Thoracic aorta (tissue), 2 donors: Measurements from ENCODE around the gene PARP9. TPM values are rescaled to one million over a fixed set of nuclear protein-coding genes. Genes with fewer than 3 reads are reported as not detected.
"Not testable (repeated sequence)": the region's sequence is repeated elsewhere in the genome, so short reads cannot be mapped to it uniquely, and the experiment has no call there.

Experiments used
- ATAC-seq: fragments of 150-250 bp; one replicate; pipeline ENCODE4 v1.8.0; 2017; ENCODE audit warnings: low read depth; ENCODE audit not compliant: insufficient number of reproducible peaks, low FRiP score
- DNase-seq: peaks from one replicate; pipeline ENCODE4 v3.0.0-alpha.2; 2020; ENCODE audit warnings: low spot score
- H3K27ac ChIP-seq, 2 donors: fragments of 200-600 bp; sonication (generic); 1 replicate in 1 of 2; 2 replicates in 1 of 2; pipeline ENCODE4 v1.5.1; 2016; ENCODE audit warnings: mild to moderate bottlenecking in 2 of 2, moderate library complexity in 2 of 2
- H3K27me3 ChIP-seq: fragments of 200-600 bp; sonication (generic); replicated peaks from 2 replicates; pipeline ENCODE4 v1.6.0; 2016; ENCODE audit warnings: mild to moderate bottlenecking; ENCODE audit not compliant: insufficient read depth
- H3K36me3 ChIP-seq: fragments of 200-600 bp; sonication (generic); one replicate; pipeline ENCODE4 v1.5.1; 2016
- H3K4me1 ChIP-seq, 2 donors: fragments of 200-600 bp; sonication (generic); 1 replicate in 1 of 2; 2 replicates in 1 of 2; pipeline versions ENCODE4 v1.5.1 to v1.6.0; 2016; ENCODE audit warnings: low read depth in 2 of 2, mild to moderate bottlenecking in 1 of 2; ENCODE audit not compliant: control insufficient read depth in 1 of 2
- H3K4me3 ChIP-seq: fragments of 200-600 bp; sonication (generic); 2 replicates; pipeline ENCODE4 v1.5.1; 2016; ENCODE audit warnings: mild to moderate bottlenecking
- H3K9me3 ChIP-seq: fragments of 200-600 bp; sonication (generic); 2 replicates; pipeline ENCODE4 v1.5.1; 2016
- CTCF ChIP-seq: fragments of 200-600 bp; sonication (generic); IDR thresholded peaks from one replicate; pipeline ENCODE4 v1.5.1; 2019; ENCODE audit warnings: antibody characterized with exemption
- total RNA-seq, 2 donors: library from RNA; depleted of rRNA; stranded (reverse); fragments of >200 nt; gene quantifications; one replicate each; pipeline versions ENCODE4 v1.1.0 to v1.2.3, GENCODE V29; 2016

Gene PARP9
- total RNA-seq, 2 donors from 2014 or later, result 31.8 to 38.0 TPM

- no peaks in the 10 kb centered on the region for H3K36me3 ChIP-seq
- ATAC-seq (no peak), DNase-seq (no peak)
- H3K9me3 ChIP-seq, result no peaks in the 10 kb centered on the region
- H3K4me3 ChIP-seq, result no peak overlapping the region
- no peaks in the 10 kb centered on the region for H3K27me3 ChIP-seq
- no peak for TF ChIP-seq CTCF
- H3K4me1 ChIP-seq, result peaks cover 15 to 16% of the 10 kb centered on the region in 2 donors
- H3K27ac ChIP-seq, result no peak overlapping the region
These were observed 61.2 kb downstream of the PARP9 start for GRCh38 chr3:122502941-122503340.

GRCh38 chr3:122502139-122502538 is 62.0 kb downstream of the PARP9 start:
- Histone ChIP-seq H3K4me1 (peaks cover 13 to 15% of the 10 kb centered on the region in 2 donors), H3K4me3 (no peak overlapping the region), H3K27ac (no peak overlapping the region), H3K9me3 (no peaks in the 10 kb centered on the region), H3K36me3 (no peaks in the 10 kb centered on the region), H3K27me3 (no peaks in the 10 kb centered on the region)
- no peak for DNase-seq
- no peak for ATAC-seq
- TF ChIP-seq CTCF, result no peak

DNA sequence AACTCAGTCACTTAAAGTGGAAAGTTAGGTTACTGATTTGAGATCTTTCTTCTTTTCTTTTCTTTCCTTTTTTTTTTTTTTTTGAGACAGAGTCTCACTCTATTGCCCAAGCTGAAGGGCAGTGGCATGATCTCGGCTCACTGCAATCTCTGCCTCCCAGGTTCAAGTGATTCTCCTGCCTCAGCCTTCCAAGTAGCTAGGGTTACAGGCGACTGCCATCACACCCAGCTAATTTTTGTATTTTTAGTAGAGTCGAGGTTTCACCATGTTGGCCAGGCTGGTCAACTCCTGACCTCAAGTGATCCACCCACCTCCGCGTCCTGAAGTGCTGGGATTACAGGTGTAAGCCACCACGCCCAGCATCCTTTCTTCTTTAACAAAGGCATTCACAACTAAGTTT is 63.1 kb downstream of the PARP9 start:
- not testable (repeated sequence) for H3K36me3 ChIP-seq, H3K9me3 ChIP-seq, ATAC-seq, H3K4me3 ChIP-seq, H3K27me3 ChIP-seq, H3K27ac ChIP-seq, DNase-seq
- H3K4me1 ChIP-seq, result peaks cover 13 to 19% of the 10 kb centered on the region in 2 donors

DNA sequence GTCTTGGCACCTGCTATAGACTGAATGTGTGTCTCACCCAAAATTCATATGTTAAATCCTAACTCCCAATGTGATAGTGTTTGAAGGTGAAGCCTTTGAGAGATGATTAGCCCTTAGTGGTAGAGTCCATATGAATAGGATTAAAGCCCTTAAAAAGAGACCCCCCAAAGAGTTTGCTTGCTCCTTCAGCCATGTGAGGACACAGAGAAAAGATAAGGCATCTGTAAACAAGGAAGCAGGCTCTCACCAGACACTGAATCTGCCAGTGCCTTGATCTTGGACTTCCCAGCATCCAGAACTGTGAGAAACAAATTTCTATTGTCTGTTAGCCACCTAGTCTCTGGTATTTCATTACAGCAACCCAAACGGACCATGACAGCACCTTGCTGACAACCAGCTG is 65.9 kb downstream of the PARP9 start:
- no peak for DNase-seq
- ATAC-seq, result no peak
- no peaks in the 10 kb centered on the region for H3K27me3 ChIP-seq
- H3K36me3 ChIP-seq, result peaks cover 6% of the 10 kb centered on the region
- H3K27ac ChIP-seq, result no peak overlapping the region
- no peak overlapping the region for H3K4me3 ChIP-seq
- no peaks in the 10 kb centered on the region for H3K9me3 ChIP-seq
- H3K4me1 ChIP-seq, result peaks cover 13 to 16% of the 10 kb centered on the region in 2 donors
- TF ChIP-seq CTCF, result no peak

GRCh38 chr3:122497425-122497824 is 66.7 kb downstream of the PARP9 start:
- H3K36me3 ChIP-seq, result peaks cover 6% of the 10 kb centered on the region
- DNase-seq (no peak), ATAC-seq (no peak)
- no peak overlapping the region for H3K27ac ChIP-seq
- TF ChIP-seq CTCF, result no peak
- H3K4me1 ChIP-seq, result peaks cover 8 to 12% of the 10 kb centered on the region in 2 donors
- H3K4me3 ChIP-seq, result no peak overlapping the region
- H3K9me3 ChIP-seq, result no peaks in the 10 kb centered on the region
- no peaks in the 10 kb centered on the region for H3K27me3 ChIP-seq

DNA sequence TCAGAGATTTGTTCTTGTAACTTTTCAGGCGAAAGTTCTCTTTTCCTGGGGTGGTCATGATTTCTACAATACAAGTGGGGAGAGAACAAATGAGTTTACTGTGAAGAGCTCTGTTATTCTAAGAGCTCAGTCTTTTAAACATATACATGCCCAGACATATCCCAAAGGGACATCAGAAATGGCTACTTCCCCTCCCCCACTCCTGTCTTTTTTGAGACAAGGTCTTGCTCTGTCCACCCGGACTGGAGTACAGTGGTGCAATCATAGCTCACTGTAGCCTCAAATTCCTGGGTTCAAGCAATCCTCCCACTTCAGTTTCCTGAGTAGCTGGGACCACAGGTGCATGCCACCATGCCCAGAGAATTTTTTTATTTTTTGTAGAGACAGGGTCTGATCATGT is 67.6 kb downstream of the PARP9 start:
- Histone ChIP-seq H3K4me3 (no peak overlapping the region), H3K36me3 (peaks cover 6% of the 10 kb centered on the region), H3K27ac (no peak overlapping the region), H3K27me3 (no peaks in the 10 kb centered on the region), H3K4me1 (peaks cover 0 to 4% of the 10 kb centered on the region in 2 donors), H3K9me3 (no peaks in the 10 kb centered on the region)
- DNase-seq (no peak), ATAC-seq (no peak)
- no peak for TF ChIP-seq CTCF
